ENCODE measurements around the gene BCAS3. TPM values are rescaled to one million over a fixed set of nuclear protein-coding genes. Genes with fewer than 3 reads are reported as not detected.
"Not testable (repeated sequence)": the region's sequence is repeated elsewhere in the genome, so short reads cannot be mapped to it uniquely, and the experiment has no call there.

BCAS3 gene
- total RNA-seq, 1 donor, result 23.7 TPM

DNA sequence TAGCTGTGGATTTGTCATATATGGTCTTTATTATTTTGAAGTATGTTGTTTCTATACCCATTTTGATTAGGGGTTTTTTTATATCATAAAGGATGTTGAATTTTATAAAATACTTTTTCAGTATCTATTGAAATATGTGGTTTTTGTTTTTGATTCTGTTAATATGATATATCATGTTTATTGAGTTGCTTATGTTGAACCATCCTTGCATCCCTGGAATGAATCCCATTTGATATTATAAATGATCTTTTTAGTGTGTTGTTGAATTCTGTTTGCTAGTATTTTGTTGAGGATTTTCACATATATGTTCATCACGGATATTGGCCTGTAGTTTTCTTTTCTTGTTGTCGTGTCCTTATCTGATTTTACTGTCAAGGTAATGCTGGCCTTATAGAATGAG lies 286.5 kb downstream of the BCAS3 start:
- no peak for DNase-seq (ENCODE audit: low read depth)
- H3K4me3 ChIP-seq (ENCODE audit: low read depth, low read length), result no peak overlapping the region
- TF ChIP-seq, protein P1, sequence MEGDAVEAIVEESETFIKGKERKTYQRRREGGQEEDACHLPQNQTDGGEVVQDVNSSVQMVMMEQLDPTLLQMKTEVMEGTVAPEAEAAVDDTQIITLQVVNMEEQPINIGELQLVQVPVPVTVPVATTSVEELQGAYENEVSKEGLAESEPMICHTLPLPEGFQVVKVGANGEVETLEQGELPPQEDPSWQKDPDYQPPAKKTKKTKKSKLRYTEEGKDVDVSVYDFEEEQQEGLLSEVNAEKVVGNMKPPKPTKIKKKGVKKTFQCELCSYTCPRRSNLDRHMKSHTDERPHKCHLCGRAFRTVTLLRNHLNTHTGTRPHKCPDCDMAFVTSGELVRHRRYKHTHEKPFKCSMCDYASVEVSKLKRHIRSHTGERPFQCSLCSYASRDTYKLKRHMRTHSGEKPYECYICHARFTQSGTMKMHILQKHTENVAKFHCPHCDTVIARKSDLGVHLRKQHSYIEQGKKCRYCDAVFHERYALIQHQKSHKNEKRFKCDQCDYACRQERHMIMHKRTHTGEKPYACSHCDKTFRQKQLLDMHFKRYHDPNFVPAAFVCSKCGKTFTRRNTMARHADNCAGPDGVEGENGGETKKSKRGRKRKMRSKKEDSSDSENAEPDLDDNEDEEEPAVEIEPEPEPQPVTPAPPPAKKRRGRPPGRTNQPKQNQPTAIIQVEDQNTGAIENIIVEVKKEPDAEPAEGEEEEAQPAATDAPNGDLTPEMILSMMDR (IDR thresholded peaks at IDR 0.05; ENCODE audit: insufficient read depth, low read depth, low read length), result no peak

DNA sequence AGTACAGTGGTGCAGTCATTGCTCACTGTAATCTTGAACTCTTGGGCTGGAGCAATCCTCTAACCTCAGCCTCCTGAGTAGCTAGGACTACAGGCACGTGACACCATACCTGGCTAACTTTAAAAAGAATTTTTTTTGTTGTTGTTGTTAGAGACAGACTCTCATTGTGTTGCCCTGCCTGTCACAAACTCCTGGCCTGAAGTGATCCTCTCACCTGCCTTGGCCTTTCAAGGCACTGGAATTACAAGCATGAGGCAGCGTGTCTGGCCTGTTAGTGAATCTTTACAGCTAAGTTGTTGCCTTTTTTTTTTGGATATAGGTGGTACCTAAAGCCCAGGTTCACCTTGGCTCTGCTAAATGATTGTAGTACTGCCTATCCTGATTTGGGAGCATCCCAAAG lies 290.6 kb downstream of the BCAS3 start:
- H3K4me3 ChIP-seq (ENCODE audit: low read depth, low read length), result no peak overlapping the region
- TF ChIP-seq, protein P1 (IDR thresholded peaks at IDR 0.05; ENCODE audit: insufficient read depth, low read depth, low read length), result no peak
- no peak for DNase-seq (ENCODE audit: low read depth)

DNA sequence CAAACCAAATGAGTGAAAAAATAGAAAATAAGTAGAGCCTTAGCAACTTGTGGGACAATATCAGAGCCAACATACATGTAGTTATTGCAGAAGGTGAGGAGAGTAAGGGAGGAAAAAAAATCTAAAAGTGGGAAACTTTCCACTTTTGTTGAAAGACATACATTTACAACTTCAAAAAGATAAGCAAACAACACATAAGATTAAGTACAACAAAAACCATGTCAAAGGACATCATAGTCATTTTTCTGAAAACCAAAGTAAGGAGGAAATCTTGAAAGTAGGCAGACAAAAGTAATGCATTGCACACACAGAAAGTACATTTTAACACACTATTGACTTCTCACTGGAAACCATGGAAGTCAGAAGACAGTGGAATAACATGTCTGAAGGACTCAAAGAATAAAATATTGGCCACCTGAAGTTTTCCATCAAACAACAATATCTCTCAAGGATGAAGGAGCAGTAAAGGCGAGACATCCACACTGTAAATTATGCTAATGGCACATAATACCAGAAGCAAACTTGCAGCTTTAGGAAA lies 291.9 kb downstream of the BCAS3 start:
- TF ChIP-seq, protein P1 (IDR thresholded peaks at IDR 0.05; ENCODE audit: insufficient read depth, low read depth, low read length), result no peak
- DNase-seq (ENCODE audit: low read depth), result no peak
- H3K4me3 ChIP-seq (ENCODE audit: low read depth, low read length), result no peak overlapping the region

DNA sequence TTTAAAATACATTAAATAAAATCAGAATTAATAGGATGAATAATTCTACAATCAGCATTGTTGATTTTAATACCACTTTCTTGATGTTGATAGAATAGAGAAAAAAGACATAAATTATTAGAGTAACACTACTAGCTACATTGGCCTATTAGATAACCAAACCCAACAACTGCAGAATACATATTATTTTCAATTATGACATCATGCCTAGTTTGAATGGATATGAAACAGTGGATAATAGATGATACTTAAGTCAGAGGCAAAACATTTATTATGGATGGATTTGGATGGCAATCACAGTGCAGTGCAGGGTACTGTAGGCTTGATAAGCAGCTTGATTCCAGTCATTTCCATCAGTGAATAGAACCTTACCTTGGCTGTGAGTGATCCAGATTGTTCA lies 293.1 kb downstream of the BCAS3 start:
- no peak for DNase-seq (ENCODE audit: low read depth)
- TF ChIP-seq, protein P1 (IDR thresholded peaks at IDR 0.05; ENCODE audit: insufficient read depth, low read depth, low read length), result no peak
- no peak overlapping the region for H3K4me3 ChIP-seq (ENCODE audit: low read depth, low read length)

DNA sequence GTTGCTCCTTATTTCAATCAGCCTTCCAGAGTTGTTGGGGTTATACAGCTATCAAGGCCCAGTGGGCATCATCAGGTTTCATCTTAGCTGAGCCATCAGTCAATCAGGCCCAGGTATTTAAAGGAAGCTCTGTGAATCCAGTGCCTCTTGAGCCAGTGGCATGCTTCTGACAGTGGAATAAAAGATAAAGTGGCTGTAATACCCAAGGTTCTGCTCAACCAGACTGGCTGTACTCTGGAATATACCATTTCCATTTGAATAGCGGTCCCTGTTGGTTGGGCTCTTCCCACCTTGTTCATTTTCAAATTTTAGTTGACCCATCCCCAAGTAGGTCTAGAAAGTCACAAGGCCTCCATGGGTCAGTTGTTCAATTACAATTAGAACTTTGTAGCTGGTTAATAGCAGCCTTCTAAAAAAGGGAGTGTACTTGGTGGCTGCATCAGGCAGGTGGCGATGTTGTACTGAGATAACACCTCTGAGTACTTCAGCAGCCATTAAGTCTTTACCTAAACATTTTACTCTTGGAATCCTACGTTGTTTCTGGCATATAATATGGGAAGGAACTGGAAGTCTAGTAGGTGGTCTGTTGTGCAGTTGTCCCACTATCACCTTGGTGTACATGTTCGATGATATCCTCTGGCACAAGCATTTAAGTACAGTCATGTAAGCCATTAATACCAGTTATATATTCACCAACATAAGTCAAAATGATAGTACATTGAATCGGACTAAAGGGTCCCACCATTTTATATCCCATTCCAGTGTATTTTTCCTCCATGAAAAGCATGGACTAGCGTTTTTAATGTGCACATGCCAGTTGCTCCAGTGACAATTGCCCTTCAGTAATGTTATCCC lies 294.1 kb downstream of the BCAS3 start:
- TF ChIP-seq, protein P1 (IDR thresholded peaks at IDR 0.05; ENCODE audit: insufficient read depth, low read depth, low read length), result peak; percentile 69
- peak; percentile 80 for DNase-seq (ENCODE audit: low read depth)
- no peak overlapping the region for H3K4me3 ChIP-seq (ENCODE audit: low read depth, low read length)

DNA sequence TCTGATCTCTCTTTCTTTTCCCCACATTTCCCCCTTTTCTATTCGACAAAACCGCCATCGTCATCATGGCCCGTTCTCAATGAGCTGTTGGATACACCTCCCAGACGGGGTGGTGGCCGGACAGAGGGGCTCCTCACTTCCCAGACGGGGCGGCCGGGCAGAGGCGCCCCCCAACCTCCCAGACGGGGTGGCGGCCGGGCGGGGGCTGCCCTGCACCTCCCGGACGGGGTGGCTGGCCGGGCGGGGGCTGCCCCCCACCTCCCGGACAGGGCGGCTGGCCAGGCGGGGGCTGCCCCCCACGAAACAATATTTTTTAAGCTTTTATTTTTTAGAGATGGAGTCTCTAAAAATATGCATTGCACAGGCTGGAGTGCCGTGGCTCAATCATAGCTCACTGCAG lies 299.2 kb downstream of the BCAS3 start:
- H3K4me3 ChIP-seq (ENCODE audit: low read depth, low read length); DNase-seq (ENCODE audit: low read depth): not testable (repeated sequence)

DNA sequence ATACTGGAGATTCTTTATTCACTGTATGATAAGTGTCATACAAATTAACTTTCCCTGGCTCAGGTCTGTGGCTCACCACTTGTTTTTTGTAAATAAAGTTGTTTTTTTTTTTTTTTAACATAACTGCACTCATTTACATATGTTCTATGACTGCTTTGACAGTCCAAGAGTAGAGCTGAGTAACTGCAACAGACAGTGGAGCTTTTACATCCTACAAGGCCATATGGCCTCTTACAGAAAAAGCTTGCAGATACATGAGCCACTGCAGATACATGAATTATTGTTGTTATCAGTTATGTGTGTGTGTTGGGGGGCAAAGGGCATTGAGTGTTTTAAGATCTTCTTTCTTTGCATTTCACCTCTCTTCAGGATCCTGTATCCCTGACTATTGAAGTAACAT lies 311.7 kb downstream of the BCAS3 start:
- H3K4me3 ChIP-seq (ENCODE audit: low read depth, low read length), result no peak overlapping the region
- no peak for DNase-seq (ENCODE audit: low read depth)
- TF ChIP-seq, protein P1 (IDR thresholded peaks at IDR 0.05; ENCODE audit: insufficient read depth, low read depth, low read length), result no peak
